SJCRH30 (cell line): Measurements from ENCODE around the gene IL17D. TPM values are rescaled to one million over a fixed set of nuclear protein-coding genes. Genes with fewer than 3 reads are reported as not detected.
"Not testable (repeated sequence)": the region's sequence is repeated elsewhere in the genome, so short reads cannot be mapped to it uniquely, and the experiment has no call there.

Experiments
- DNase-seq, 2 experiments: peaks; one replicate each; pipeline ENCODE4 v3.0.0-alpha.2; 2015 to 2020
- H3K27ac ChIP-seq: fragments of 250-450 bp; sonication (Bioruptor Pico); 2 replicates; pipeline ENCODE4 v1.5.1; 2020; ENCODE audit warnings: mild to moderate bottlenecking, moderate library complexity
- H3K27me3 ChIP-seq: fragments of 250-450 bp; sonication (Bioruptor Pico); 2 replicates; pipeline ENCODE4 v1.5.1; 2020; ENCODE audit warnings: mild to moderate bottlenecking, moderate library complexity
- H3K36me3 ChIP-seq: fragments of 250-450 bp; sonication (Bioruptor Pico); 2 replicates; pipeline ENCODE4 v1.5.1; 2020; ENCODE audit warnings: mild to moderate bottlenecking, moderate library complexity
- H3K4me1 ChIP-seq: fragments of 250-450 bp; sonication (Bioruptor Pico); 2 replicates; pipeline ENCODE4 v1.5.1; 2020; ENCODE audit warnings: mild to moderate bottlenecking, moderate library complexity
- H3K4me3 ChIP-seq: fragments of 250-450 bp; sonication (Bioruptor Pico); 2 replicates; pipeline ENCODE4 v1.5.1; 2020; ENCODE audit warnings: mild to moderate bottlenecking, moderate library complexity
- H3K9me3 ChIP-seq: fragments of 250-450 bp; sonication (Bioruptor Pico); replicated peaks from 2 replicates; pipeline ENCODE4 v1.5.1; 2020; ENCODE audit warnings: mild to moderate bottlenecking, moderate library complexity
- total RNA-seq: library from RNA; depleted of rRNA; stranded (reverse); fragments of >200 nt; shearing (Covaris generic); gene quantifications from 2 replicates; pipeline ENCODE4 v1.2.3, GENCODE V29; 2014; rRNA removed

The IL17D gene
- 0.56 and 1.4 TPM in 2 replicates for total RNA-seq

DNA sequence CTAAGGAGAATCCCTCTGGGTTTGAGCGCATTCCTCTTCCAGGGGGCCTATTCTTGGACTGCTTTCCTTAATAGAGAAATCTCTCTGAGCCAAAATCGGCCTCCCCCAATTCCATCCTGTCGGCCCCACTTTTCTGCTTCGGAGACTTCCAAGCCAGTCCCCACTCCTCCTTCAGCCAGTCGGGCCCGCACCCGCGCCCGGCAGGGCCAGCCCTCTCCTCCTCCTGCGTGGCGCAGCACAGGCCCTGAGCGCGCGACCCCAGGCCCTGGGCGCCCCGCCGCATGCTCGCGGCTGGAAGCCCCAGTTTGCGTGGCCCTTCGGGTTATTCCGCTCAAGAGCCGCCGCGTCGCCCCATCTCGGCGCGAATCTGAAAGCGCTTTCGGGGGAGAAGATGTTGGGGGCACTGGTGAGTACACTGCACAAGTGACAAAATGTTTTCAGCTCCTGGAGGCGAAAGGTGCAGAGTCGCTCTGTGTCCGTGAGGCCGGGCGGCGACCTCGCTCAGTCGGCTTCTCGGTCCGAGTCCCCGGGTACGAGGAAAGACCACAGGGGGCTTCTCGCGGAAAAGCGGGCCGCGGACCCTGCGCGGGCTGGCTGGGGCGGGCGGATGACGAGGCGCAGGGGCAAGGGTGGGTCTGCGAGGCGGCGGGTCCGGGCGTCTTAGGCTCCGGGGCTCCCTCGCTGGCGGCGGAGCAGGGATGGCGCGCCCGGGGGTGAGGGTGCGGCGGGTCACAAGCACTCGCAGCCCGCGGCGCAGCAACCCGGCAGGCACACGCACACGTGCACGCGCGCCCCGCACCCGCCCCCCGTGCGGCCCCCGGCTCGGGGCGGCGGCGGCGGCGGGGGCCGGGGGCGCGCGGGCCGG, at the start of gene IL17D:
Gene IL17D, plus strand, starts transcription at position 785 of the 865 bp plus-strand sequence. CDS start 303 bp downstream, outside the sequence.
- peak; percentile 31 to 52 for DNase-seq
- no peaks in the 10 kb centered on the region for H3K9me3 ChIP-seq
- H3K4me3 ChIP-seq, result peak within 1 kb of the TSS; percentile 72
- H3K4me1 ChIP-seq, result peaks cover 12% of the 10 kb centered on the region; the same call in 1 of the 2 replicates
- no peaks in the 10 kb centered on the region for H3K36me3 ChIP-seq
- H3K27me3 ChIP-seq, result no peaks in the 10 kb centered on the region
- H3K27ac ChIP-seq, result no peak within 1 kb of the TSS

DNA sequence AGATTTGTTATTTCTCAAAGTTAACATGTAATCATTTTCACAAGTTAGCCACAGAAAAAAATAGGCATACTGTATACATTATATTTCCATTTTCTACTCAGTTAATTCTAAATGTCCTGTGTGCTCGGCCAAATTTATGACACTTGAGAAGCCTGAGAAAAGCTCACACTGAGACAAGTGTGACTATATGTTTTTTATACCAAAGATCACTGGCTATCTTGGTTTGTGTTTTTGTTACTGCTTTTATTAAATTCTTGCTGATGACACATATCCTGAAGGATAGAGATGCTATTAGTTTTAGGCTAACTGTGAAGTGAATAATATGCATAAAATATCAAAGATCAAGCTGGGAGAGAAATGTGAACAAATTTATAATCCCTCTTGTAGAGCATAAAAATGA, 49.3 kb upstream of the IL17D start:
- Histone ChIP-seq H3K9me3 (no peaks in the 10 kb centered on the region), H3K36me3 (no peaks in the 10 kb centered on the region), H3K4me3 (no peak overlapping the region), H3K27ac (no peak overlapping the region), H3K4me1 (no peaks in the 10 kb centered on the region), H3K27me3 (no peaks in the 10 kb centered on the region)
- no peak for DNase-seq

DNA sequence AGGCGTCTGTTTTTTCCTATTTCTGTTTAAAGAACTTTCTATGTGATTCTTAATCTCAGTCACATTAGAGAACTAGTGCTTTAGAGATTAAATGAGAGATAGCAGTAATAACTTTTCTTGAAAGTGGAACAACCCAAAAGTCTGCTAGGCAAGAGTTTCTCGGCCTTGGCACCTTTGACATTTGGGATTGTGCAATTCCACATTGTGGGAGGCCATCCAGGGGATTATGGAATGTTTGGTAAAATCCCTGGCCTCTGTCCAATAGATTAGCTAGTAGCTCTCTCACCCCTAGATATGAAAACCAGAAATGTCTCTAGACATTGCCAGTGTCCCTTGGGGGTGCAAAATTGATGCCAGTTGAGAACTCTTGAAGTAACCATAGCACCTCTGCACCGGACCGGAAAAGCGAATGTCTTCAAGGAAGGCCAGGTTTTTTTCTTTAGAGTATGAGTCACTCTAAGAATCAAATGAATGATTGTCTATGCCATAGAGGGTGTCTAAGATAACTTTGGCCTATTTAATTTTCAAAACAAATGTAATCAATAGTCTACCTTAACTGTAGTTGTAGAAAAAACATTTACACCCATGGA, 45.0 kb upstream of the IL17D start:
- Histone ChIP-seq H3K9me3 (no peaks in the 10 kb centered on the region), H3K4me3 (no peak overlapping the region), H3K27me3 (no peaks in the 10 kb centered on the region), H3K27ac (no peak overlapping the region), H3K4me1 (no peaks in the 10 kb centered on the region), H3K36me3 (no peaks in the 10 kb centered on the region)
- no peak for DNase-seq

GRCh38 chr13:20664351-20664750, 39.1 kb upstream of the IL17D start:
- no peak for DNase-seq
- Histone ChIP-seq H3K4me1 (no peaks in the 10 kb centered on the region), H3K27me3 (no peaks in the 10 kb centered on the region), H3K4me3 (no peak overlapping the region), H3K9me3 (no peaks in the 10 kb centered on the region), H3K27ac (no peak overlapping the region), H3K36me3 (no peaks in the 10 kb centered on the region)

DNA sequence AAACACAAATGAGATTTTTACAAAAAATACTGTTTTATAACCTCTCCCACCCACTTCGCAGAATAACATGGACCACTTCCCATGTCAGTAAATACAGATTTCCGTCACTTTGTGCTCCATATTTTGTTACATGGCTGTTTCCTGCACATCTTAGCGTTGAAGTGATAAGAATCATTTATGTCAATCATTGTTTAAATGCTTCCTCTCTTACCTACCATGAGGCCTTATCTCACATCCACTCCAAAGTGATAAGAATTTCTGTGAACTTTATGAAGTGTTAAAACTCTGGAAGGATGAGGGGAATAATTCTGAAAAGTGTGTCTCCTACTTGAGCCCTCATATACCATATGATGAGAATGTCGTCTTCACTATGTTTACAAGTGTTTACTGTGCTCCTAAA, 36.6 kb upstream of the IL17D start:
- H3K27ac ChIP-seq, result no peak overlapping the region
- H3K27me3 ChIP-seq, result no peaks in the 10 kb centered on the region
- no peaks in the 10 kb centered on the region for H3K36me3 ChIP-seq
- no peak for DNase-seq
- no peaks in the 10 kb centered on the region for H3K9me3 ChIP-seq
- no peak overlapping the region for H3K4me3 ChIP-seq
- H3K4me1 ChIP-seq, result no peaks in the 10 kb centered on the region

DNA sequence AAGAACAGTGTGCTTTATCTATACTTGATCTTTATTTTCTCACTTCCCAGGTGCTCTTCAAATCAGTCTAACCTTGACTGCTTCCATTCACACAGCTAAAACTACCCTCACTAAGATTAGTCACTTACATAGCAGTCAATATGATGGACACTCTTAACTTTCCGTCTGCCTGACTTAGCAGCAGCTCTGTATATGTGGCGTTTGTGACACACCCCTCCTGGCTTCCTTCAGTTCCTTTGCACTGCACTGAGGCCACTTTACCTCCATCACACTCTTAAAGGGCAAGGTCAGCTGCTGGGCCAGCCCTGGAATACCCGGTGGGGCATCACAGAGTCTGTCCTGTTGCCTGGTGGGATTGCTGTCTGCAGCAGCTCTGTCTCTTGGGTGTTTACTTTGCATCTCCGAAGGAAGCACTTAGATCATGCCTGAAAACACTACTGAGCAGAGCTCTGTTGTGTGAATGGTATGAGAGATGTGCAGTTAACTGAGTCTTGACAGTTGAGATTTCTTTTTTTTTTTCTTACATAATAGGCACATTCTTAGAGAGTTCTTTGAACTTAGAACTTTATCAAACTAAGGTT, 35.6 kb upstream of the IL17D start:
- DNase-seq, result no peak
- H3K4me3 ChIP-seq, result no peak overlapping the region
- no peak overlapping the region for H3K27ac ChIP-seq
- H3K27me3 ChIP-seq, result no peaks in the 10 kb centered on the region
- H3K4me1 ChIP-seq, result no peaks in the 10 kb centered on the region
- no peaks in the 10 kb centered on the region for H3K36me3 ChIP-seq
- no peaks in the 10 kb centered on the region for H3K9me3 ChIP-seq

- DNase-seq, result no peak
Observed at GRCh38 chr13:20669162-20669561, 34.3 kb upstream of the IL17D start.

GRCh38 chr13:20671789-20672188, 31.7 kb upstream of the IL17D start:
- Histone ChIP-seq H3K9me3 (no peaks in the 10 kb centered on the region), H3K27me3 (no peaks in the 10 kb centered on the region), H3K36me3 (no peaks in the 10 kb centered on the region), H3K27ac (no peak overlapping the region), H3K4me3 (no peak overlapping the region), H3K4me1 (no peaks in the 10 kb centered on the region)
- DNase-seq, result no peak

More at GRCh38 chr13:20669162-20669561, 34.3 kb upstream of the IL17D start:
- no peaks in the 10 kb centered on the region for H3K27me3 ChIP-seq
- H3K9me3 ChIP-seq, result no peaks in the 10 kb centered on the region
- H3K4me3 ChIP-seq, result no peak overlapping the region
- no peak overlapping the region for H3K27ac ChIP-seq
- H3K36me3 ChIP-seq, result no peaks in the 10 kb centered on the region
- H3K4me1 ChIP-seq, result no peaks in the 10 kb centered on the region

DNA sequence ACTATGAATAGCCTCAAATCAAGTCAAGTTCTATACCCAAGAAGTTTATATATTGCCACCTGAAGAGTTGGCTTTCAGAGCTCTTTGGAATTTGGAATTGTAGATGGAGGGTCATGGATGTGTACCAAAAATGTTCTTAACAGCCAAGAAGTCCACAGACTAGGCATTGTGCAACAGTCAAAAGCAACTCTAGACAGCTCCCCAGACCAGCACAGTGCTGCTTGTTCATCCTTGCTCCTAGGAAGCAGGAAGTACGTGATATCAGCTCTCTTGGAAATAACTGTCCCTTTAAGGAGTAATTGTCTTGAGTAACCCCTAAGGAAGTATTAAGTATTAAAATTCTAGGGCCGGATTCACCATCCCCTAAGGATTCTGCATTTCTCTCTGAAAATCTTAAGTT, 30.7 kb upstream of the IL17D start:
- DNase-seq, result no peak
- Histone ChIP-seq H3K4me1 (no peaks in the 10 kb centered on the region), H3K9me3 (no peaks in the 10 kb centered on the region)

GRCh38 chr13:20673715-20674114, 29.8 kb upstream of the IL17D start:
- Histone ChIP-seq H3K27ac (no peak overlapping the region), H3K4me1 (no peaks in the 10 kb centered on the region), H3K27me3 (no peaks in the 10 kb centered on the region), H3K4me3 (no peak overlapping the region), H3K36me3 (no peaks in the 10 kb centered on the region), H3K9me3 (no peaks in the 10 kb centered on the region)
- no peak for DNase-seq

More for the DNA sequence above, 30.7 kb upstream of the IL17D start:
- no peak overlapping the region for H3K27ac ChIP-seq
- H3K36me3 ChIP-seq, result no peaks in the 10 kb centered on the region
- H3K27me3 ChIP-seq, result no peaks in the 10 kb centered on the region
- H3K4me3 ChIP-seq, result no peak overlapping the region

- Histone ChIP-seq H3K27me3 (no peaks in the 10 kb centered on the region), H3K36me3 (no peaks in the 10 kb centered on the region), H3K9me3 (no peaks in the 10 kb centered on the region), H3K4me3 (no peak overlapping the region), H3K27ac (no peak overlapping the region), H3K4me1 (no peaks in the 10 kb centered on the region)
- peak in 1 of 2 experiments; percentile 10 for DNase-seq
Observed at GRCh38 chr13:20676213-20676612, 27.3 kb upstream of the IL17D start.

- H3K27ac ChIP-seq, H3K4me1 ChIP-seq, DNase-seq, H3K4me3 ChIP-seq, H3K36me3 ChIP-seq, H3K9me3 ChIP-seq, H3K27me3 ChIP-seq: not testable (repeated sequence)
Observed at GRCh38 chr13:20678606-20679005, 24.9 kb upstream of the IL17D start.

DNA sequence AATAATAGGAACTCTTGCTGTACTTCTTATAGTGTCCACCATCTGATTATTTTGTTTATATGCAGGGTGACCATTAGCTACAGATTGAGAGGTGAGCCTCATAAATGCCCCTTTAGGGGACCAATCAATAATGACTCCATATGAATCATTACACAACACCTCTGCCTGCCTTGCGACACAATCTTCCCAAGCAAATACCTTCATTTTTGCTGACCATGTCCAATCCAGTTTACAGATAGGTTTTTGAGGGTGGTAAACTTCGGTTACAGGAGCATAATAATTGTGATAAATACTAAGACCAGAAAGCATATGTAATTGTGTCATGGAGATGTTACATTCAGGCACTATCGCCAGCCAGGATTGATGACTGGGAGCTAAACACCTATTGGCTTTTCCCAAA, 23.6 kb upstream of the IL17D start:
- Histone ChIP-seq H3K4me1 (no peaks in the 10 kb centered on the region), H3K27me3 (no peaks in the 10 kb centered on the region), H3K36me3 (no peaks in the 10 kb centered on the region), H3K4me3 (no peak overlapping the region), H3K27ac (no peak overlapping the region), H3K9me3 (no peaks in the 10 kb centered on the region)
- no peak for DNase-seq

DNA sequence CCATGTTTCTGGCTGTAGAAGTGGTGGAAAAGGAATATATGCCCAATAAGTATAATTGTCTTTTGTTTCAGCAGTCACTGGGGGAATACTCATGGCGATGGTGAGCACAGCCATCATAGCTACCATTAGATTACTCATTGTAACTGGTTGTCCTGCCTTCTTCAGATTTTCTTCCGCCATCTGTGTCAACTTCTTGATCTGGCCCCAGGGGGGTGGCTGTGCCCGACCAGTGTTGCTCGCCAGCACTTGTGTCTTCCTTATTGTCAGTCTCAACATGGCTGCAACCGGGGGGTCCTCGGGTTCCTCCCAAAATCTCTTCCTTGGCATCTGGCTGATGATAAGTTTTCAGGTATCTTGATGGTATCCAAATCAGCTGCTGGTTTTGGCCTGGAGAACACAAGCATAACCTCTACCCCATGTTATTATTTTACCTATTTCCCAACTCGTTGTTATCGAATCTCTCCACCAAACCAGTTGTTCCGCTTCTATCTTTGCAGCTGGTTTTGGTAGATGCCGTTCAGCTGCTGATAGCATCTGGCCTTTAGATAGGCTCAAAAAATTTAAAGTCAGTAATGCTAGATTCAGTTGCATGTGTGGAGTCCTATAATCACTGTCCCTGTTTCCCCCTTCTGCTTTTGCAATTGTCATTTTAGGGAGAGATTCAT, 23.0 kb upstream of the IL17D start:
- Histone ChIP-seq H3K27me3 (no peaks in the 10 kb centered on the region), H3K36me3 (no peaks in the 10 kb centered on the region), H3K4me3 (no peak overlapping the region), H3K27ac (no peak overlapping the region), H3K4me1 (no peaks in the 10 kb centered on the region), H3K9me3 (no peaks in the 10 kb centered on the region)
- no peak for DNase-seq

DNA sequence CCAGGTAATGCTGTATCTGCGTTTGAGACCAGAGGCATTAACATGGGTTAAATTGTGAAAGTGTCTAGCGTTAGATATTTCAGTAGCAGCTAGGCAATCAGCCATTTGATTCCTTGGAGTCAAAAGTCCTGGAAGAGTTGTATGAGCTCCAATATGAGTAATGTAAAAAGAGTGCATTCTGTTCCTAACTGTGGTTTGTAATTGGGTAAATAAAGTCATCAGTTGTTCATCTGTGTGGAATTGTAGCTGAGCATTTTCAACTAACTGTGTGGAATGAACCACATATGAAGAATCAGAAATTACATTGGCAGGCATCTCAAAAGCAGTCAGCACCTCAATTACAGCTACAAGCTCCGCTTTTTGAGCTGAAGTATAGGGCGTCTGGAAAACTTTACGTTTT, 22.0 kb upstream of the IL17D start:
- H3K36me3 ChIP-seq, H3K4me1 ChIP-seq, H3K27ac ChIP-seq, H3K4me3 ChIP-seq, H3K27me3 ChIP-seq, H3K9me3 ChIP-seq, DNase-seq: not testable (repeated sequence)
